Smooth muscle cell (in vitro differentiated cells): Measurements from ENCODE around the gene ZSCAN25. TPM values are rescaled to one million over a fixed set of nuclear protein-coding genes. Genes with fewer than 3 reads are reported as not detected.
"Not testable (repeated sequence)": the region's sequence is repeated elsewhere in the genome, so short reads cannot be mapped to it uniquely, and the experiment has no call there.

ENCODE experiments used
- DNase-seq: peaks from one replicate; lab custom pipeline; 2025; ENCODE audit not compliant: unreplicated experiment; lab: John Stamatoyannopoulos, UW
- H2AFZ ChIP-seq: fragments of 200-600 bp; sonication (generic); 2 replicates; pipeline ENCODE4 v1.6.0; 2016; ENCODE audit warnings: antibody characterized with exemption, low read depth, mild to moderate bottlenecking
- H3F3A ChIP-seq: fragments of 200-600 bp; sonication (generic); 2 replicates; pipeline ENCODE4 v1.6.0; 2017; ENCODE audit warnings: antibody characterized with exemption, low read depth
- H3K27ac ChIP-seq: fragments of 200-600 bp; sonication (generic); 2 replicates; pipeline ENCODE4 v1.5.1; 2016; ENCODE audit warnings: low read depth, mild to moderate bottlenecking
- H3K27me3 ChIP-seq: fragments of 200-600 bp; sonication (generic); 2 replicates; pipeline ENCODE4 v1.6.1; 2016; ENCODE audit warnings: low read depth, mild to moderate bottlenecking
- H3K36me3 ChIP-seq: fragments of 200-600 bp; sonication (generic); 2 replicates; pipeline ENCODE4 v1.5.1; 2016; ENCODE audit warnings: low read depth
- H3K4me1 ChIP-seq: fragments of 200-600 bp; sonication (generic); 2 replicates; pipeline ENCODE4 v1.5.1; 2016; ENCODE audit warnings: low read depth
- H3K4me2 ChIP-seq: fragments of 200-600 bp; sonication (generic); 2 replicates; pipeline ENCODE4 v1.6.0; 2016; ENCODE audit warnings: mild to moderate bottlenecking
- H3K4me3 ChIP-seq: fragments of 200-600 bp; sonication (generic); 2 replicates; pipeline ENCODE4 v1.5.1; 2016; ENCODE audit warnings: mild to moderate bottlenecking
- H3K79me2 ChIP-seq: fragments of 200-600 bp; sonication (generic); 2 replicates; pipeline ENCODE4 v1.6.0; 2016; ENCODE audit warnings: low read depth, mild to moderate bottlenecking
- H3K9ac ChIP-seq: fragments of 200-600 bp; sonication (generic); 2 replicates; pipeline ENCODE4 v1.6.0; 2016; ENCODE audit warnings: low read depth
- H3K9me3 ChIP-seq: fragments of 200-600 bp; sonication (generic); replicated peaks from 2 replicates; pipeline ENCODE4 v1.5.1; 2016; ENCODE audit warnings: low read depth
- H4K20me1 ChIP-seq: fragments of 200-600 bp; sonication (generic); 2 replicates; pipeline ENCODE4 v1.6.0; 2016; ENCODE audit warnings: low read depth
- CTCF ChIP-seq: fragments of 200-600 bp; sonication (generic); IDR thresholded peaks from 2 replicates; pipeline ENCODE4 v1.5.1; 2017; ENCODE audit warnings: borderline replicate concordance, mild to moderate bottlenecking, antibody characterized with exemption; ENCODE audit not compliant: insufficient read depth, poor library complexity, severe bottlenecking
- WGBS: methylation state at CpG from one replicate; pipeline ENCODE4 v1.1.7; 2016; ENCODE audit warnings: low lambda C conversion rate; 5-methylcytosine and 5-hydroxymethylcytosine counted together
- polyA plus RNA-seq: library from polyadenylated mRNA; unstranded; fragments of >200 nt; fragmentation: Nextera tagmentation; extraction: Ambion mirVana; gene quantifications from 2 replicates; pipeline ENCODE4 v1.2.1, GENCODE V29; 2016
- total RNA-seq: library from RNA; depleted of rRNA; stranded (reverse); fragments of >200 nt; gene quantifications from 2 replicates; pipeline ENCODE4 v1.2.3, GENCODE V29; 2014

Gene ZSCAN25
- total and polyA plus RNA-seq, 2 experiments from 2014 or later: 6.2 to 8.0 TPM

- Histone ChIP-seq H3K36me3 (peaks cover 11% of the 10 kb centered on the region), H3K4me2 (no peak overlapping the region), H3K9ac (no peak overlapping the region), H3K9me3 (no peaks in the 10 kb centered on the region), H4K20me1 (peaks cover 31% of the 10 kb centered on the region), H2AFZ (no peak overlapping the region), H3K4me3 (no peak overlapping the region), H3K4me1 (peaks cover 4% of the 10 kb centered on the region), H3K27me3 (no peaks in the 10 kb centered on the region), H3F3A (peaks cover 20% of the 10 kb centered on the region), H3K27ac (no peak overlapping the region), H3K79me2 (no peaks in the 10 kb centered on the region)
- no peak for TF ChIP-seq CTCF
- 78% methylated on average over 3 of the region's 3 CpGs for WGBS
- no peak for DNase-seq
Measured at GRCh38 chr7:99576251-99576650, 40.5 kb upstream of the ZSCAN25 start.

- Histone ChIP-seq H4K20me1 (peaks cover 12% of the 10 kb centered on the region), H3K4me3 (peak overlapping the region; percentile 67), H3K27me3 (no peaks in the 10 kb centered on the region), H3F3A (peaks cover 18% of the 10 kb centered on the region), H3K9ac (no peak overlapping the region), H3K4me1 (peaks cover 4% of the 10 kb centered on the region), H3K9me3 (no peaks in the 10 kb centered on the region), H3K27ac (no peak overlapping the region), H3K36me3 (no peaks in the 10 kb centered on the region), H2AFZ (no peak overlapping the region), H3K79me2 (no peaks in the 10 kb centered on the region), H3K4me2 (peak overlapping the region; percentile 96)
- no peak for DNase-seq
- 71% methylated on average over 10 of the region's 10 CpGs for WGBS
- TF ChIP-seq CTCF: no peak
Measured at GRCh38 chr7:99579281-99579955, 37.3 kb upstream of the ZSCAN25 start.

GRCh38 chr7:99579956-99580777, 36.6 kb upstream of the ZSCAN25 start:
- 6% methylated on average over 52 of the region's 54 CpGs for WGBS

GRCh38 chr7:99580778-99581332, 35.9 kb upstream of the ZSCAN25 start:
- H3K4me3 ChIP-seq: peak overlapping the region; percentile 67
- H3K27ac ChIP-seq, H3K79me2 ChIP-seq, H3K9me3 ChIP-seq, DNase-seq, H3K4me1 ChIP-seq, H3K27me3 ChIP-seq, H3K36me3 ChIP-seq: not testable (repeated sequence)
- peak overlapping the region; percentile 10 for H2AFZ ChIP-seq
- 58% methylated on average over 4 of the region's 4 CpGs for WGBS
- peak overlapping the region; percentile 40 for H3K9ac ChIP-seq
- peak overlapping the region; percentile 96 for H3K4me2 ChIP-seq
- H3F3A ChIP-seq: peaks cover 13% of the 10 kb centered on the region
- peaks cover 10% of the 10 kb centered on the region for H4K20me1 ChIP-seq

More at GRCh38 chr7:99579956-99580777, 36.6 kb upstream of the ZSCAN25 start:
- TF ChIP-seq CTCF: peak; percentile 45
- H3K27me3 ChIP-seq: no peaks in the 10 kb centered on the region
- H3K79me2 ChIP-seq: no peaks in the 10 kb centered on the region
- H3K36me3 ChIP-seq: no peaks in the 10 kb centered on the region
- H3K27ac ChIP-seq: no peak overlapping the region
- peaks cover 13% of the 10 kb centered on the region for H3F3A ChIP-seq
- peaks cover 12% of the 10 kb centered on the region for H4K20me1 ChIP-seq
- H3K4me2 ChIP-seq: peak overlapping the region; percentile 96
- peak overlapping the region; percentile 40 for H3K9ac ChIP-seq
- H3K9me3 ChIP-seq: no peaks in the 10 kb centered on the region
- peaks cover 4% of the 10 kb centered on the region for H3K4me1 ChIP-seq
- H3K4me3 ChIP-seq: peak overlapping the region; percentile 67
- DNase-seq: no peak
- peak overlapping the region; percentile 10 for H2AFZ ChIP-seq
